ENCODE data around the gene USP6.
"Not testable (repeated sequence)": the region's sequence is repeated elsewhere in the genome, so short reads cannot be mapped to it uniquely, and the experiment has no call there.

- not testable (repeated sequence) for TF ChIP-seq CTCF, POLR2A (IDR thresholded peaks at IDR 0.05)
These were observed 27.0 kb downstream of the USP6 start for GRCh38 chr17:5142877-5143276.
